Posterior vena cava (tissue), 2 donors: ENCODE measurements around the gene TMEM59. TPM values are rescaled to one million over a fixed set of nuclear protein-coding genes. Genes with fewer than 3 reads are reported as not detected.
"Not testable (repeated sequence)": the region's sequence is repeated elsewhere in the genome, so short reads cannot be mapped to it uniquely, and the experiment has no call there.

Experiments
- DNase-seq: peaks from one replicate; pipeline ENCODE4 v3.0.0-alpha.2; 2020; ENCODE audit warnings: low spot score
- intact Hi-C, 2 donors: fragments of 100-400 bp; cut with DNase I; formaldehyde crosslinking; loops; one replicate each; pipeline versions ENCODE4 v1.14.1 to v1.14.2; 2022 to 2023
- total RNA-seq, 2 donors: library from RNA; stranded (reverse); fragmentation: NEBNext Ultra II Directional; extraction: Animal tissue kit (Norgen Biotek cat#: 25700); gene quantifications; one replicate each; pipeline ENCODE4 v1.2.1, GENCODE V29; 2021
- donor health status: DM: yes; HTN: yes; CAD: no.
- donor health status: DM: yes; HTN: yes; CAD: no.

Gene TMEM59
- total RNA-seq, 2 donors from 2014 or later: 248 to 383 TPM

DNA sequence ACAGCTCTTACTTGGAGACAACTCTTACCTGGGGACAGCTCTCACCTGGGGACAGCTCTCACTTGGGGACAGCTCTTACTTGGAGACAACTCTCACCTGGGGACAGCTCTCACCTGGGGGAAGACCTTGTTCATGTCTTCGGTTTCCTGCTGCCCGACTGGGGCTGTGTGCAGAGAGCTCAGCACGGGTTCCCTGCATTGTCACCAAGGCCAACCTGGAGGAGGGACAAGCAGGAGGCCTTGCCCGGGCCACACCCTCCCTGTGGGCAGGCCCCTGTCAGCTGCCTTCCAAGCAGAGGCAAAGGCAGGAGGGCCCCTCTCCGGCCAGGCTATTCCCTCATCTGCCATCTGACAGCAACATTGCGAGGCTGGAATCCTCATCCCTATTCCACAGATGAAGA lies 35.0 kb downstream of the TMEM59 start, which contains the start of gene LDLRAD1:
Gene LDLRAD1, minus strand, starts transcription at position 208 of the 400 bp plus-strand sequence. Its CDS starts 74 bp downstream, at position 134.
- peak; percentile 75 for DNase-seq

DNA sequence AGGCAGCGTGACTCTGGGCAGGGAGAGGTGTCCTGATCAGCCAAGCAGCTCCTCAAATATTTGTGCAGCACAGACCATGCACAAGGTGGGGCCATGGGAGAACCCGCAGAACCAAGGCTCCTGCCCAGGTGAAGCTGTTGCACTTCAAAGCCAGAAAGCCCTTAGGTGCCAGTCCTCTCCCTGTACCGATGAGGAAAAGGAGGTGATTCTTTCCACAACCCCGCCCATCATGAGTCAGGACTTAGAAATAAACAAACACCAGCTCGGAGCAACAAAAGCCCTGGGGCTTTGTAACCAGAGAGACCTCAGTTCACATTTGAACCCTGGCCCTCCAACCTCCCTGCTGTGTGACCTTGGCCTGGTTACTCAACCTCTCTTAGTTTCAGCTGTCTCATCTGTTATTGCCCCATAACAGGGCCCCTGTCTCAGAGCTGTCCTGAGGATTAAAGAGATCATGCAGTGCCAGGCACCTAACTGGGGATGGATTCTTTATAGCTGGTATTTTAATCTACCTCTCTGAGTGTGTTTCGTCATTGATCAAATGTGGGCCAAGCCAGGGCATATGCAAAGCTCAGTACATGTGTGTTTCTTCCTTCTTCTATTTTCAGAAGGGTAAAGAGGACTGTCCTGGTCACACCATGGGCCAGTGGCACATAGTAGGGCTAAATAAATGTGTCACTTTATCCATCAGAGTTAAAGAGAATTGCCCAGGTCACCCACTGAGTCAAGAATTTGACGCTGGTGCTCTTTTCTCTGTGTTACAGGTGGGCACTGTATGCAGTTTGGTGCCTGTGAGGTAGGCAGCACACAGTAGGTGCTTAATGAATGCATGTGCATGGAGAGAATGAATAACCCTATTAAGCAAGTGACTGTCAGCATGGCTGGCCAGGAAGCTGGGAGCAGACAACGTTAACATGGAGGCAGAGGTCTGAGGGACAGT lies 36.4 kb downstream of the TMEM59 start:
- intact Hi-C loops: no loop called here
- no peak for DNase-seq

More for the DNA sequence above, 35.0 kb downstream of the TMEM59 start, which contains the start of gene LDLRAD1:
- intact Hi-C loops: no loop called here

DNA sequence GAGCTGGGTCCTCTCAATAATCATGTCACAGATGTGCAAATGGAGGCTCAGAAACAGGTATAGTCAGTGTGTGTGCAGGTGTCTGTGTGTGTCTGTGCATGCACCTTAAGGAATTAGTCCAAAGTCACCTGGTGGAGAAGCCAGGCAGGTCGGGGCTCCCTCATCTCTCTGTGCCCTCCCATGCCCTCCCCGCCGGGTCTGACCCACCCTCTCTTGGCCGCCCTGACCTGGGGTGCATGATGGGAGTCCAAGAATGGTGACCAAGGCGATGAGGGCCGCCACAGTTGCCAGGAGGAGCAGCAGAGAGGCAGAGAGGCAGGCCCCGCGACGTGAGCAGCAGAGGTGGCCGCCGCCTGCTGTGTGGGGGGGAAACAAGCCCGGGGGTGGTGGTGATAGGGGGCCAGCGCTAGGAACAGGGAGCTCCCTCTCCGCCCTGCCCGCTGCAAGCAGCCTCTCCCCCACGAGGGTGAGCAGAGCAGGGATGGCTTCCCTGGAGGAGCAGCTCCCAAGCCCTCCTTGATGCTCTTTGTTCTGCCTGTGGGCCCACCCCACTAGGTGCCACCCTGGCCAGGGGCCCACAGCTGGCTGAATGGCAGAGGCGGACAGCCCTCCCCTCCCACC lies 38.9 kb downstream of the TMEM59 start:
- peak; percentile 76 for DNase-seq
- intact Hi-C loops: no loop called here

DNA sequence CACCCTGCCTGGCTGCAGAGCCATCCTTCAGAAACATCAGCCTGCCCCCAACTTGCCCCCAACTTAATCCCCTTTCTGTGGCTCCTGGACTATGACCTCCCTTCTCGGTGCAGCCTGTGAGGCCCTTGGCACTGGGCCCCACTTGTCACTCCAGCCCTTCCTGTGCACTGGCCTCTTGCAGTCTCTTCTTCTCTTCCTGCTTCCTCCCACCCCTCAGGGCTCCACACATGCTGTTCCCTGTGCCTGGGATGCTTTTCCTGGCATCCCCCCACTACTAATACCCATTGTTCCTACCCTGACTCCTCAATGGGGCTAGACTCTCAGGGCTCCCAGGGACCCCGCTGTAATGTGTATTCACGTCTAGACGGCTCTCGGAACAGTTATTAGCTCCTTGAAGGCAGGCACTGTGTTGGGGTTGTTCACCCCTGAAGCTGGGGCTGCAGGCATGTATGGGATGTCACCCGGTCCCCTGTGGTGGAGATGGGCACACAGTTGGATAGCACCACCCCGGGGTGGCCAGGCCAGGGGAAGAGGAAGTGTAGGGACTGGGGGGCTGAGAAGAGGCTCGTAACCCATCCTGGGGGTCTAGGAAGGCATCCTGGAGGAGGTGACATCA lies 39.5 kb downstream of the TMEM59 start:
- no peak for DNase-seq
- intact Hi-C loops: no loop called here

DNA sequence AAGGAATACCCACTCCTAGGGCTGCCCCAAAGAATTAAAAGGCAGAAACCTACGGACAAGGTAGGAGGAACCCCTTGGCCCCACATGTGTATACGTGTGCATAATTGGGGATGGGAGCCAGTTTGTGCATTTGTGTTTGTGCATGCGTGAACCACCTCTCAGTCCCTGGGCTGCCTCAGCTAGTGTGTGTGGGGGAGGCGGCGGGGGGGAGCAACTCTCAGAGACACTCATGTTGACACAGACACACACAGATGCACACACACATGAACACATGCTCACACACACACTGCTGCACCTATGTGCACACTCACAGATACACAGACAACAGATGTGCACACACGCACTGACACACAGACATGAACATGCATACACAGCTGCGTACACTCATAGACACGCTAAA lies 40.1 kb downstream of the TMEM59 start:
- DNase-seq: no peak
- intact Hi-C loops: no loop called here

DNA sequence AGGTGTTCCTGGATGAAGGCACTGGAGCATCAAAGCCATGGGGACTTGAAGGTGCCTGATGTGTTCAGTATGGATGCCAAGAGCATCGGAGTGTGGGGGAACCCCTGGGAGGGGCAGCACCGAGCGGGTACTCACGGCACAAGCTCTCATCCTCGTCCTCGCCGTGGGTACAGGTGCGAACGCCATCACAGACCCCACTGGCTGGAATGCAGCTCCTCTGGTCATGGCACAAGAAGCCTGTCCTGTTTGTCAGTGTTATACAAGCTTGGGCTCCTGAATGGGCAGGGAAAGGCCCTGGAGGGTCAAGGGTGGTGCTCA lies 41.0 kb downstream of the TMEM59 start:
- DNase-seq: no peak
- intact Hi-C loops: no loop called here

DNA sequence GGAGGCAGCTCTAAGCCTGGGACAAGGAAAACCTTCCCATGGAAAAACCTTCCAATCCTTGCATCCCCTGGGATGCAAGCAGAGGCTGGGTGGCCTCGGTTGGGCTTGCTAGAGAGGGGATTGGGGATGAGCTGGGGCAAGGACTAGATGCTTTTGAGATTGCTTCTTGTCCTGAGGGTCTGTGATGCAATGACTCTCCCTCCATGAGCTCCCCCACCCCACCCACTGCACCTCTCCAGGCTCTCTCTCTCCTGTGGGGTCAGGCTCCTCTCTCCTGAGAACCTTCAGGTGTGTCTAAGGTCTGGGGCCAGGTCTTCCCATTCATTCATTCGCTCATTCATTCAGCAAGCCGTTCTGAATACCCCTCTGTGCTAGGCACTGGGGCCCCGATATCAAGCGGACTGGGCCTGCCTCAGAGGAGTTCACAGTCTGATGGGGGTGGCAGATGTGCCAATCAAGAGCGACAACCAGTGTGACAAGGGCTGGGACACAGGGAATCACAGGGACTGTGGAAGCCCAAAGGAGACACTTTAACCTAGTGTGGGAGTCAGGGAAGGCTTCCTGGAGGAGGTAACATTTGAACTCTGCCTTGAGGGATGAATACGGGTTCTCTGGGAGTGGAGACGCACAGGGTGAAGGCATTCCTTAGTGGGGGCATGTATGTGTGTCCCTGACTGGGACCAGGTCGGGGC lies 41.5 kb downstream of the TMEM59 start:
- DNase-seq: no peak
- intact Hi-C loops: no loop called here

DNA sequence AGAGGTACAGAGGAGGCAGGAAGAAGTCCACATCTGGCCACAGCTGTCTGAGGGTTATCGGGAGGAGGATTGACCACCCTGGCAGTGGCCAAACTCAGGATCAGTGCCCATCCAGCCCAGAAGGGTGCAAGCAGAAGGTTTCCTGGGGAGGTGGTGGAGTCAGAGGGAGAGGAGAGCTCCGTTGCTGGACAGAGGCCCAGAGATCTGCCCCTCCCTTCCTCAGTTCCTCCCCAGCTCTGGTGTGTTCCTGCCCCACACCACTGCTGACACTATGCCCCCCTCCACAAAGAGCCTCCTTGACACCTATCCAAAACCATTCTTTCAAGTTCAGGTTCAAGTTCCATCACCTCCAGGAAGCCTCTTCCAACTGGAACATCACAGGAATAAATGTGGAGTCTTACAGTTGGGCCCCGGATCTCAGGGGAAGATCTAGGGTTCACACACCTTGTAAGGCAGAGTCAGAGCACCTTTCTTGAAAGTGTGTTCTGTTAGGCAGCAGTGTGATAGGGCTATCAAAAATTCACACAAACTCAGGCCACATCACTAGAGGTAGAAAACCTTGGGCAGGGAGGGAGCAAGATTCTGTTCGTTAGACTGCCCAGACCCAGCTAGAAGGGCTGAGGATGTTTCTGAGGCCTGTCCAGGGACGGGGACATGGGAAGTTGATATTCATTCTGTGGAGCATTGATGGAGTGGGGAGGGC lies 42.4 kb downstream of the TMEM59 start:
- no peak for DNase-seq
- intact Hi-C loops: no loop called here

DNA sequence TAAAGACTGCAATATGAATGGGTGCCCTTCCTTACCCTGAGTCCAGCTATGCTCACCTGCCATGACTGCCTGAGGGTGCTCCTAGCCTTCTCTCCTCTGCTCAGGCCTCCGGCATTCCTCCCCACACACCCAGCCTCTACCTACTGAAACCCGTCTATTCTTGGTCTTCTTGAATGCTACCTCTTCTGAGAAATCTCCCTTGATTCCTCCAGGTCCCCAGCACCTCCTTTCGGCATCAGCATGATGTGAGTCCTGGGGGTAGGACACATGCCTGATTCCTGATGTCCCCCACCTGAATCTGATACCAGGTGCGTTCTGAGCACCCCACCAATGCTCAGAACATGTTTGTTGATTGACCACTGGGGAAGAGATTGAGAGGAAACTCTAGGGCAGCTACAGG lies 43.6 kb downstream of the TMEM59 start:
- intact Hi-C loops: no loop called here
- DNase-seq: no peak

DNA sequence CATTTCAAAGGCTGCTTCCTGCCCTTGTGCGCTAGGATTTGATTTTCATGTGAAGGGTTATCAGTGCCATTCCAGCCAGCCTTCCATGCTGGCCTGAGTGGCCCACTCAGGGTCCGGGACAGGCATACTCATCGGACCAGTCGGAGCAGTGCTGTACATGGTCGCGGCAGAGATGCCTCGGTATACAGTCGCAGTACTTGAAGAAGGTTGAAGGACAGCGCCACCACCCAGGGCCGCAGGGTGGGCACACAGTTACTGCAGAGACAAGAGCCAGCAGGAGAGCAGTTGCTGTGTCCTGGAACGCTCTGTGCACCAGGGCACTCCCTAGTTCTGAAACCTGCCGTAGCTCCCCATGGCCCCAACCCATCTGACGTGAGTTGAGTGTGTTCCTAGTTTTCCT lies 44.1 kb downstream of the TMEM59 start:
- intact Hi-C loops: no loop called here
- no peak for DNase-seq

DNA sequence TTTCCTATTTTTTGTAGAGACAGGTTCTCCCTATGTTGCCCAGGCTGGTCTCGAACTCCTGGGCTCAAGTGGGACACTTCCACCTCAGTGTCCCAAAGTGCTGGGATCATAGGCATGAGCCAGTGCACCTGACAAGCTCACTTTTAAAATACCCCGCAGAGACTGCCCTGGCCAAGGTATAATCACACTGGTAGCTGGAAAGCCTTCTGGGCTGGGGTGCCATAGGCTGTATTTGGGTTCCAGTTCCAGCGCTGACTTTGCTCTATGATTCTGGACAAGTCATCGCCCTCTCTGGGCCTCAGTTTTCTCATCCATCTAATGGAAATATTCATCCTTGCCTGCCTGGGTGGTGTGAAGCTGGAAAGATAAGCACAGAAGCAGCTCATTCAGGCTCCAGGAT lies 45.4 kb downstream of the TMEM59 start:
- no peak for DNase-seq
- intact Hi-C loops: no loop called here

DNA sequence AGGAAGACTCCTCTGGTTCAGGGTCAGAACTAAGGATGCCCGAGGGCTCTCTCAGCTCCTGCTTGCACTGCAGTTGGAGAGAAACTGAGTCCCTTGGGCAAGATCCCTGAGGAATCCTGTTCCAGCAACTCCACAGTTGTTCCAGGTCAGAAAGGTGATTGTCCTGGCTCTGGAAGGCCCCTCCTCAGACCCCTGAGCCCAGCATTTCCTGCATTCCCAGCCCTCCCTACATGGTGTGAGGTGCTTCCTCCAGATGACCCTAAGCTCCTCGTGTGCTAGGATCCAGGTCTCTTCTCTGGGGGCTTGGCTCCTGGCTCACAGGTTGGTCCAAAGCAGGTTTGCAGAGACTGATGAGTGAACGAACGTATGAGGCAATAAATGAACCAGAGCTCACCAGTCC lies 46.5 kb downstream of the TMEM59 start:
- intact Hi-C loops: no loop called here
- DNase-seq: no peak

DNA sequence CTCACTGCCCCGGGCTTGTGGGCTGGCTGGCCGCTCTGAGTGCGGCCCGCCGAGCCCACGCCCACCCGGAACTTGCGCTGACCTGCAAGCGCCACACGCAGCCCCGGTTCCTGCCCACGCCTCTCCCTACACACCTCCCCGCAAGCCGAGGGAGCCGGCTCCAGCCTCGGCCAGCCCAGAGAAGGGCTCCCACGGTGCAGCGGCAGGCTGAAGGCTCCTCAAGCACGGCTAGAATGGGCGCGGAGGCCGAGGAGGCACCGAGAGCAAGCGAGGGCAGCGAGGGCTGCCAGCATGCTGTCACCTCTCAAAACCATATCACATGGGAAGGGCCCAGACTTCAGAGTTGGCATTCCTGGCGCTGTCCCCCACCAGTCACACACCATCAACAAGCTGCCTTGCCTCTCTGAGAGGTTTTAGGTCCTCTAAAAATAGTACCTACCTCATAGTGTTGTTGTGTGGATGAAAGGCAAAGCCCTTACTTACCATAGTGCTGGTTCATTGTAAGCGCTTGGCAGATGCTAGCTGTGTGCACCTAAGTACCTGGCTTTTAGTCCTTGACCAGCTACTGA lies 48.4 kb downstream of the TMEM59 start:
- no peak for DNase-seq

DNA sequence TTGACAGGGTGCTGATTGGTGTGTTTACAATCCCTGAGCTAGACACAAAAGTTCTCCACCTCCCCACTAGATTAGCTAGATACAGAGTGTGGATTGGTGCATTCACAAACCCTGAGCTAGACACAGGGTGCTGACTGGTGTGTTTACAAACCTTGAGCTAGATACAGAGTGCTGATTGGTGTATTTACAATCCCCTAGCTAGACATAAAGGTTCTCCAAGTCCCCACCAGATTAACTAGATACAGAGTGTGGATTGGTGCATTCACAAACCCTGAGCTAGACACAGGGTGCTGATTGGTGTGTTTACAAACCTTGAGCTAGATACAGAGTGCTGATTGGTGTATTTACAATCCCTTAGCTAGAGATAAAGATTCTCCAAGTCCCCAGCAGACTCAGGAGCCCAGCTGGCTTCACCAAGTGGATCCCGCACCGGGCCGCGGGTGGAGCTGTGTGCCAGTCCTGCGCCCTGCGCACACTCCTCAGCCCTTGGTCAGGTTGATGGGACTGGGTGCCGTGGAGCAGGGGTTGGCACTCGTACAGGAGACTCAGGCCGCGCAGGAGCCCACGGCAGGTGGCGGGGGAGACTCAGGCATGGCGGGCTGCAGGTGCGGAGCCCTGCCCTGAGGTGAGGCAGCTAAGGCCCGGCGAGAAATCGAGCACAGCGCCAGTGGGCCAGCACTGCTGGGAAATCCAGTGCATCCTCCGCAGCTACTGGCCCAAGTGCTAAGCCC lies 49.1 kb downstream of the TMEM59 start:
- DNase-seq, intact Hi-C loops: not testable (repeated sequence)

More for the DNA sequence above, 48.4 kb downstream of the TMEM59 start:
- intact Hi-C loops: no loop called here

DNA sequence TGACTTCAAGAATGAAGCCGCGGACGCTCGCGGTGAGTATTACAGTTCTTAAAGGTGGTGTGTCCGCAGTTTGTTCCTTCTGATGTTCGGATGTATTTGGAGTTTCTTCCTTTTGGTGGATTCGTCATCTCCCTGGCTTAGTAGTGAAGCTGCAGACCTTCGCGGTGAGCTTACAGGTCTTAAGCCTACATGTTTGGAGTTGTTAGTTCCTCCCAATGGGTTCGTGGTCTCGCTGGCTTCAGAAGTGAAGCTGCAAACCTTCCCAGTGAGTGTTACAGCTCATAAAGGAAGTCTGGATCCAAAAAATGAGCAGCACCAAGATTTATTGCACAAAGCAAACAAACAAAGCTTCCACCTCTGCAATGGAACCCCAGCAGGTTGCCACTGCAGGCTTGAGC lies 49.8 kb downstream of the TMEM59 start:
- no peak for DNase-seq
- intact Hi-C loops: no loop called here

DNA sequence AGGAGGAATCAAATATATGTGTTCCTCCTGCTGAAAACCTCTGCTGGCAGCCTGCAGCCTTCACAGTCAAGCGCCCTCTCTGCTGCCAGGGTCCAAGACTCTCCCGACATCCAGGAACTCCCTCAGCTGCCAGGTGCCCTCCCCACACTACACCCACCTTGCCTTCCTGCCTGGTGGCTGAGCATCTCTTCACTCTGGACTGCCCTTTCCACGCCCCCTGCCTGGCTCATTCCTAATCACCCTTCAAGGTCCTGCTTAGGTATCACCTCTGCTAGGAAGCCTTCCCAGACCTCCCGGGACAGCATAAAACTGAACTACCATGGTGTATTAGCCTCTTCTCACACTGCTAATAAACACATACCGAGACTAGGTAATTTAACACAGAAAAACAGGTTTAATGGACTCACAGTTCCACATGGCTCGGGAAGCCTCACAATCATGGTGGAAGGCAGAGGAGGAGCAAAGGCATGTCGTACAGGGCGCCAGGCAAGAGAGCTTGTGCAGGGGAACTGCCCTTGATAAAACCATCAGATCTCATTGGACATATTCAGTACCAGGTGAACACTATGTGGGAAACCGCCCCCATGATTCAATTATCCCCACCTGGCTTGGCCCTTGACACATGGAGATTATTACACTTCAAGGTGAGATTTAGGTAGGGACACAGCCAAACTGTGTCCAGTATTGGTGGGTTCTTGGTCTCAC lies 50.3 kb downstream of the TMEM59 start:
- intact Hi-C loops: no loop called here
- no peak for DNase-seq

DNA sequence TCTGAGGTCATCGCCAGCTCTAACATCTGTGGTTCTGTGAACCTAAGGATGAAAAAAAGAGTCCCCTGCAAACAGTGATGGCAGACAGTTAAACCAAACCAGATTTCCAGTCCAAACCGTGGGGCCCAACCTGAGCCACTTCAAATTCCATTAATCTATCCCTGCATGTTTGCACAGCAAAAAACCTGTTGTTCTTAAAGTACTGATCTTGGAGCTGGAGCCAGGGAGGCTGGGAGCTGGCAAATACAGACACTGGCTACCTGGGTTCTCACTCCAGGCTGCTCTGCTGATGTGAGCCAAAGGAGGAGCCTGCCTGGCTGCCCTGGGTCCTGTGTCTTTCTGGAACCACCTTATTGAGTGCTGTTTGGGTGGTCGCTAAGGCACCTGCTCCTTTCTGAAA lies 51.4 kb downstream of the TMEM59 start:
- intact Hi-C loops: no loop called here
- no peak for DNase-seq

DNA sequence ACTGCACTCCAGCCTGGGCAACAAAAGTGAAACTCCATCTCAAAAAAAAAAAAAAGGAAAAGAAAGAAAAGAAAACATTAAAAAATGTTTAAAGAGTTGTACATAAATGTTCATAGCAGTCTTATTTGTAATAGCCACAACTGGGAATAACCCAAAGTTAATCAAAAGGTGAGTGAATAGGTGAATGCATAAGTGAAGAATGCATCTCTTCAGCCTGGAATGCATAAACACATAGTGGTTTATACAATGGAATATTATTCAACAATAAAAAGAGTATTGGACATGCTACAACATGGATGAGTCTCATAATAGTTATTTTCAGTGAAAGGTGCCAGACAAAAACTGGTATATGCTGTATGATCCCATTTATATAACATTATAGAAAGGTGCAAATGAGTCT lies 53.1 kb downstream of the TMEM59 start:
- intact Hi-C loops: no loop called here
- no peak for DNase-seq
